NK-92 treated with Interleukin-12 subunit alpha and Interleukin-12 subunit beta, amount 100 ng/mL, for 24 hours (cell line): Measurements from ENCODE around the gene OR51V1.
"Not testable (repeated sequence)": the region's sequence is repeated elsewhere in the genome, so short reads cannot be mapped to it uniquely, and the experiment has no call there.

ENCODE experiments used
- DNase-seq: peaks from one replicate; lab custom pipeline; 2025; lab: John Stamatoyannopoulos, UW

The OR51V1 gene

GRCh38 chr11:5200582-5200981 is at the start of gene OR51V1:
OR51V1 (minus strand) TSS chr11:5200682; CDS start chr11:5200682, 0 bp downstream.
- DNase-seq: no peak

- DNase-seq: not testable (repeated sequence)
Measured at GRCh38 chr11:5249807-5250396, 49.4 kb upstream of the OR51V1 start, which contains the start of gene HBG1. HBG1 (minus strand) TSS chr11:5249857; CDS start chr11:5249804, 53 bp downstream.

- DNase-seq: not testable (repeated sequence)
Measured at GRCh38 chr11:5248498-5248897, 48.0 kb upstream of the OR51V1 start.

- DNase-seq: no peak
Measured at GRCh38 chr11:5247472-5248192, 47.1 kb upstream of the OR51V1 start.

GRCh38 chr11:5246772-5247471 is 46.4 kb upstream of the OR51V1 start:
- DNase-seq: no peak

- no peak for DNase-seq
Measured at GRCh38 chr11:5245155-5245554, 44.7 kb upstream of the OR51V1 start.

- no peak for DNase-seq
Measured at GRCh38 chr11:5243816-5244180, 43.3 kb upstream of the OR51V1 start.

GRCh38 chr11:5242933-5243815 is 42.7 kb upstream of the OR51V1 start:
- no peak for DNase-seq

GRCh38 chr11:5242208-5242607 is 41.7 kb upstream of the OR51V1 start:
- DNase-seq: no peak

GRCh38 chr11:5241458-5241857 is 41.0 kb upstream of the OR51V1 start:
- DNase-seq: no peak

GRCh38 chr11:5240458-5240857 is 40.0 kb upstream of the OR51V1 start:
- DNase-seq: no peak

- no peak for DNase-seq
Measured at GRCh38 chr11:5240056-5240455, 39.6 kb upstream of the OR51V1 start.

GRCh38 chr11:5239046-5239445 is 38.6 kb upstream of the OR51V1 start:
- DNase-seq: no peak

- no peak for DNase-seq
Measured at GRCh38 chr11:5238486-5238885, 38.0 kb upstream of the OR51V1 start.

- DNase-seq: no peak
Measured at GRCh38 chr11:5237420-5237819, 36.9 kb upstream of the OR51V1 start.

- no peak for DNase-seq
Measured at GRCh38 chr11:5235364-5236095, 35.0 kb upstream of the OR51V1 start.

- no peak for DNase-seq
Measured at GRCh38 chr11:5234381-5234834, 33.9 kb upstream of the OR51V1 start, which contains the start of gene HBD. HBD (minus strand) TSS chr11:5234483; CDS start chr11:5234433, 50 bp downstream.

- no peak for DNase-seq
Measured at GRCh38 chr11:5233307-5233706, 32.8 kb upstream of the OR51V1 start.

GRCh38 chr11:5232821-5233220 is 32.3 kb upstream of the OR51V1 start:
- DNase-seq: no peak

- DNase-seq: no peak
Measured at GRCh38 chr11:5232176-5232575, 31.7 kb upstream of the OR51V1 start.

GRCh38 chr11:5231111-5231510 is 30.6 kb upstream of the OR51V1 start:
- no peak for DNase-seq
